GM12801 (cell line): Measurements from ENCODE around the gene KLF13.

ENCODE experiments used
- TF ChIP-seq, protein P1 (sequence below): IDR thresholded peaks from one replicate; pipeline ENCODE4 v1.5.1; 2011; ENCODE audit warnings: control low read depth; ENCODE audit not compliant: insufficient read length; ENCODE audit errors: extremely low read depth

The KLF13 gene

DNA sequence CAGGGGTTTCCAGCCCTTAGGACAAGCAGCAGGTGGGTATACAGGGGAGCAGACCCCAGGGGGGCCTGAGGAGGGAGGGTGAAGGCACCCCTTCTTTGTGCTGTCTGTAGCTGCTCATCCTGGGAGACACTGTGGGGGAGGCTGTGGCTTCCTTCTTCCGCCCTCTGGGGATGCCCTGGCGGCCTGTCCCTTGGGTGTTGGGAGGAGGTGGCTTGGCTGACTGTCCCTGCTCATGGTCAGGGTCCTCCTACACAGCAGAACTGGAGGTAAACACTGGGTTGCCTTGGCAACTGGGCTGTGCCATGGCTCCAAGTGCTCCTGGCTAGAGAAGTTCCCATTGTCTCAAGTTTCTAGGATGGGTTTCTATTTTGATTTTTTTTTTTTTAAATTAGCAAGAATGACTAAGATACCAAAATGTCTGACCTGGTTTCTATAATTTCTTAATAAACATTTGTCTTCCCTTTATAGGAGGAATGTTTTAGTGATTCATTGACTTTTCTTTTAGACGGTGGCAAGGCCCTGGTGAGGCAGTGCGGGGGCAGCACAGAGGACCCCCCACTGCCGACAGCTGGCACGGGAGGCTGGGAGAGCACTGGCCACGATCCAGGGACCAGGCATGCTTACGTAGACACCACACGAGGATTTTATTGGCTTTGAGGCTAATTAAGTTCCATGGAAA is 12.4 kb downstream of the KLF13 start:
- TF ChIP-seq, protein P1, sequence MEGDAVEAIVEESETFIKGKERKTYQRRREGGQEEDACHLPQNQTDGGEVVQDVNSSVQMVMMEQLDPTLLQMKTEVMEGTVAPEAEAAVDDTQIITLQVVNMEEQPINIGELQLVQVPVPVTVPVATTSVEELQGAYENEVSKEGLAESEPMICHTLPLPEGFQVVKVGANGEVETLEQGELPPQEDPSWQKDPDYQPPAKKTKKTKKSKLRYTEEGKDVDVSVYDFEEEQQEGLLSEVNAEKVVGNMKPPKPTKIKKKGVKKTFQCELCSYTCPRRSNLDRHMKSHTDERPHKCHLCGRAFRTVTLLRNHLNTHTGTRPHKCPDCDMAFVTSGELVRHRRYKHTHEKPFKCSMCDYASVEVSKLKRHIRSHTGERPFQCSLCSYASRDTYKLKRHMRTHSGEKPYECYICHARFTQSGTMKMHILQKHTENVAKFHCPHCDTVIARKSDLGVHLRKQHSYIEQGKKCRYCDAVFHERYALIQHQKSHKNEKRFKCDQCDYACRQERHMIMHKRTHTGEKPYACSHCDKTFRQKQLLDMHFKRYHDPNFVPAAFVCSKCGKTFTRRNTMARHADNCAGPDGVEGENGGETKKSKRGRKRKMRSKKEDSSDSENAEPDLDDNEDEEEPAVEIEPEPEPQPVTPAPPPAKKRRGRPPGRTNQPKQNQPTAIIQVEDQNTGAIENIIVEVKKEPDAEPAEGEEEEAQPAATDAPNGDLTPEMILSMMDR, result no peak

DNA sequence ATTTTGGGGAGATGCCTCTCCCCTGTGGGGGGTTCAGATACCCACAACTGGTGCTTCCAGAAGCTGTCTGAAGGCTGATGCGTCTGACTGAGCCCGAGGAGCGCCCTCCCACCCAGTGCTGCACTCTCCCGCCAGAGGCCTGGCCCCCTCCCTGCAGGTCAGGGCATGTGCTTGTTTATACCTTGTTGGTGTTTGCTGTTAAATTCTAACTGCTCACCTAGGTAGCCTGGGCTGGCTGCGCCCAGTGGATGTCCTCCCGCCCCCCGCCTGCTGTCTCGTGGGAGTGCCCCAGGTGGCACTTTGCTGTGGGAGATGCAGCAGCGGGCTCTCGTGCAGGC is 12.9 kb downstream of the KLF13 start:
- TF ChIP-seq, protein P1, result no peak

DNA sequence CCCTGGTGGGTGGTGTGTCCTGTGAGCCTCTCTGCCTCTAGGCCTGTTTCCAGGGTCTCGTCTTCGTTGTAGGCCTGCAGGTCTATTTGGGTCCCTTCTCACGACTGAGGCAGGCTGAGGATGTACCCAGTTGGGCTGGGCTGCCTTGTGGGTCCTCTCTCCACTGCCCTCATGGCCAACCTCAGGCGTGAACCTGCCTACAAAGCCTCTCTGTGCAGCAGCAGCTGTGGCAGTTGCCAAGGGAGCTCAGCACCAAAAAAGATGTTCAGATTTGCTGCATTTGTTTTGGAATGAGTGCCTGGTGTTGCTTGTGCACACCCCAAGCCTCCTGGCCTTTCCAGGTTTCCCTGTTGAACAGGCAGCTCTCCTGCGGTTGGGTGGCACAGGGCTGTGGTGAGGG is 13.4 kb downstream of the KLF13 start:
- TF ChIP-seq, protein P1, result no peak

DNA sequence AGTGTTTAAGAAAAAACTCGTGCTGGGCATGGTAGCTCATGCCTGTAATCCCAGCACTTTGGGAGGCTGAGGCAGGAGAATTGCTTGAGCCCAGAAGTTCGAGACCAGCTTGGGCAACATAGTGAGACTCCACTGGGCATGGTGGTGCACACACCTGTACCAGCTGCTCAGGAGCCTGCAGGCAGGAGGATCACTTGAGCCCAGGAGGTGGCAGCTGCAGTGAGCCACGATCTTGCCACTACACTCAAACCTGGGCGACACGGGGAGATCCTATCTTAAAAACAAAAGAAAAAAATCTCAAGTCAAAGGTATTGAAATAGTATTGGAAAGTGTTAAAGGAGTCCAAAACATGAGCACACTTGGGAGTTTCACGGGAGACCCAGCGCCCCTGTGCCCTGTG is 14.0 kb downstream of the KLF13 start:
- TF ChIP-seq, protein P1, result no peak

DNA sequence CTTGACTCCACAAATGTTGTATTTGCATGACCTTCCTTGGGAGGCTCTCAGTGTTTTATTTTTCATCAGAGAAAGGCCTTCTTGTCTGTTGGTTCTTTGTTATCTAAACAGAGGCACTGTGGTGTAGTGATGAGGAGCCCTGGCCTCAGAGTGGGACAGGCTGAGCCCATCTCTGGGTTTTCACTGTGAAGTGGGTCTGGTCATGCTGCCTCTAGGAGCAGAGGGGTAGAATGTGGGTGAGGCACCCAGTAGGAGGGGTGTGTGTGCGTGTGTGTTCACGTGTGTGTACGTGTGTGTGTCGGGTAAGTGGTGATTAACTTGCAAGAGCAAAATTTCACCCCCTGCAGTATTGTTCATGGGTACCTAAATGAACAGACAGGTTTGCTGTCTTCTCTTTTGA is 14.4 kb downstream of the KLF13 start:
- TF ChIP-seq, protein P1, result no peak

DNA sequence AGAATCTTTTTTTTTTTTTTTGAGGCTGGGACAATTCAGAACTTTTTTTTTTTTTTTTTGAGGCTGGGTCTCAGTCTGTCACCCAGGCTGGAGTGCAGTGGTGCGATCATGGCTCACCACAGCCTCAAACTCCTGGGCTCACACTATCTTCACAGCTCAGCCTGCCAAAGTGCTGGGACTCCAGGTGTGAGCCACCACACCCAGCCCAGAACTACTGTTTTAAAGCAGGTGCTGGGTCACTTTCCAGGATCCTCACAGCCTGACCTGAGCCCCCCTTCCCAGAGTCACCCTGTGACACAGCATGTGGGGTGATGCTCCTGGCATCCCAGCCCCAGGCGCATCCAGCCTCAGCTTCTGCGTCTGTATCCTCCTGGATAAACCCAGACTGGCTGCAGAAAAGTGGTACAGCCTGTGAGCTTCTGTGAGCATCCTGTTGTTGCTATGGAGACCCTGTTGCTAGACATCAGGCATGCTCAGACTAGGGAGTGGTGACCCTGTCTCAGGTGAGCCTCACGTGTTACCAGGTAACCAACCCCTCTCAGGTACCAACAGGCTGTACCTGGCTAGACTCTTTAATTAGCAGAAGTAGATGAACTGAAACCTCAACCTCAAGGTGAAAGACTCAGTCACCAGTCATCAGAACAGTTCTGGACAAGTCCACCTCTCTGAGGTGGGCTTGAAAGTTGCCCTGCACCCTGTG is 15.0 kb downstream of the KLF13 start:
- TF ChIP-seq, protein P1, result no peak

DNA sequence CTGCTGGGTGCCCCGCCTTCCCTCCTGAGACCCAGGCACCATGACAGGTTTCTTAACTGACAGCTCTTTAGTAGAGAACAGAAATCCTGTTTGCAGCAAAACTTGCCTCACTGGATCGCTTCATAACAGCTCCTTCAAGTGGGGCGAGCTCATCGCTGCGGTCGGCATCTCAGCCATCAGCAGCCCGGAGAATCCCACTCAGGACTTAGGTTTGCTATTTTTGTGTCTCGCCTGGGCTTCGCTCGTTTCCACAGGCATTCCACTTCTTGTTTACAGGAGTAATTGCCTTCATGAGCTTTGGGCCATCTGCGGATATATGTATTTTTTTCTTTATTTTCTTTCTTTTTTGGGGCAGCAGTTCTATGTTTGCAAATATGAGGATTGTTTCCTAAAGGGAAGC is 15.7 kb downstream of the KLF13 start:
- TF ChIP-seq, protein P1, result no peak
